Thymus (tissue), 11 donors: ENCODE data around the gene BCAM. TPM values are rescaled to one million over a fixed set of nuclear protein-coding genes. Genes with fewer than 3 reads are reported as not detected.

Experiments
- DNase-seq, 9 donors: peaks; one replicate each; pipeline ENCODE4 v3.0.0-alpha.2; 2013; ENCODE audit warnings: low spot score in 9 of 9, low read depth in 6 of 9, missing footprints in 1 of 9
- H3K27ac ChIP-seq, 2 donors: one replicate each; pipeline ENCODE4 v1.5.1; 2013; ENCODE audit warnings: control low read depth in 1 of 2, low read depth in 1 of 2, low read length in 1 of 2, mild to moderate bottlenecking in 1 of 2, moderate library complexity in 1 of 2
- H3K27me3 ChIP-seq, 2 donors: one replicate each; pipeline ENCODE4 v1.5.1; 2013; ENCODE audit warnings: low read length in 1 of 2; ENCODE audit not compliant: control insufficient read depth in 2 of 2, insufficient read depth in 1 of 2
- H3K36me3 ChIP-seq, 2 donors: one replicate each; pipeline ENCODE4 v1.5.1; 2013; ENCODE audit warnings: low read length in 1 of 2, mild to moderate bottlenecking in 1 of 2, moderate library complexity in 1 of 2; ENCODE audit not compliant: control insufficient read depth in 2 of 2, insufficient read depth in 2 of 2
- H3K4me1 ChIP-seq, 2 donors: one replicate each; pipeline ENCODE4 v1.5.1; 2013; ENCODE audit warnings: low read length in 2 of 2; ENCODE audit not compliant: control insufficient read depth in 2 of 2, insufficient read depth in 2 of 2
- H3K4me3 ChIP-seq, 2 donors: one replicate each; pipeline ENCODE4 v1.5.1; 2013; ENCODE audit warnings: low read length in 2 of 2, control low read depth in 1 of 2, mild to moderate bottlenecking in 1 of 2
- H3K9me3 ChIP-seq, 2 donors: one replicate each; pipeline ENCODE4 v1.5.1; 2013; ENCODE audit warnings: low read length in 1 of 2, mild to moderate bottlenecking in 1 of 2; ENCODE audit not compliant: control insufficient read depth in 2 of 2, insufficient read depth in 1 of 2
- WGBS: extraction: QIAGEN DNeasy Blood & Tissue Kit; methylation state at CpG from one replicate; pipeline ENCODE4 v1.1.7; 2013; 5-methylcytosine and 5-hydroxymethylcytosine counted together
- polyA plus RNA-seq: library from polyadenylated mRNA; stranded (reverse); fragments of 200-250 nt; gene quantifications from one replicate; pipeline ENCODE4 v1.2.3, GENCODE V29; 2013
- total RNA-seq: library from RNA; stranded (reverse); fragments of 120-200 nt; gene quantifications from one replicate; pipeline ENCODE4 v1.2.4, GENCODE V29; 2013
- donor health status: healthy.

The BCAM gene
- total and polyA plus RNA-seq, 2 donors = 11.2 to 48.7 TPM

DNA sequence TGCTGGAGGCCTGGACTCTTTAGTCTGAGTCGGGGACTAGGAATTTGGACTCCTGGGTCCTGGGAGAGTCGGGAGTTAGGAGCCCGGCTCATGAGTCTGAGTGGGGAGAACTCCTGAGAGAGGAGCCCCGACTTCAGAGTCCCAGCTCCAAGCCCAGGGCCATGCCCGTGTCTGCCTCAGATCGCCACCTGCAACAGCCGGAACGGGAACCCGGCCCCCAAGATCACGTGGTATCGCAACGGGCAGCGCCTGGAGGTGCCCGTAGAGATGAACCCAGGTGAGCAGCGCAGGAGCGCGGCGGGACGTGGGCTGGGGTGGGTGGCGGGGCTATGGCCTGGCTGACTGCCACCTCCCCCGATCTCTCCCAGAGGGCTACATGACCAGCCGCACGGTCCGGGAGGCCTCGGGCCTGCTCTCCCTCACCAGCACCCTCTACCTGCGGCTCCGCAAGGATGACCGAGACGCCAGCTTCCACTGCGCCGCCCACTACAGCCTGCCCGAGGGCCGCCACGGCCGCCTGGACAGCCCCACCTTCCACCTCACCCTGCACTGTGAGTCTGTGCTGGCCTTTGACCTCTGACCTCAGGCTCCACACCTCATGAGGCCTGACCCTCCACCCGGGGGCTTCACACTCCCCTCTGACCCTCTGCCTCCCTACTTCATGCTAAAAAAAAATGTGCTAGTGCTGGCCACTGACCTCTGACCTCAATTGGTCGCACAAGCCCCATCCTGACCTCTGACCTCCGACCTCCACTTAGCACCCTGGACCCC is 4.4 kb downstream of the BCAM start:
- H3K4me1 ChIP-seq = peaks cover 0 to 10% of the 10 kb centered on the region in 2 donors
- H3K9me3 ChIP-seq = no peaks in the 10 kb centered on the region
- peaks cover 0 to 20% of the 10 kb centered on the region in 2 donors for H3K27me3 ChIP-seq
- no peak for DNase-seq
- H3K27ac ChIP-seq = no peak overlapping the region
- no peaks in the 10 kb centered on the region for H3K36me3 ChIP-seq
- no peak overlapping the region for H3K4me3 ChIP-seq
- 96% methylated on average over 38 of the region's 38 CpGs for whole genome bisulfite sequencing

DNA sequence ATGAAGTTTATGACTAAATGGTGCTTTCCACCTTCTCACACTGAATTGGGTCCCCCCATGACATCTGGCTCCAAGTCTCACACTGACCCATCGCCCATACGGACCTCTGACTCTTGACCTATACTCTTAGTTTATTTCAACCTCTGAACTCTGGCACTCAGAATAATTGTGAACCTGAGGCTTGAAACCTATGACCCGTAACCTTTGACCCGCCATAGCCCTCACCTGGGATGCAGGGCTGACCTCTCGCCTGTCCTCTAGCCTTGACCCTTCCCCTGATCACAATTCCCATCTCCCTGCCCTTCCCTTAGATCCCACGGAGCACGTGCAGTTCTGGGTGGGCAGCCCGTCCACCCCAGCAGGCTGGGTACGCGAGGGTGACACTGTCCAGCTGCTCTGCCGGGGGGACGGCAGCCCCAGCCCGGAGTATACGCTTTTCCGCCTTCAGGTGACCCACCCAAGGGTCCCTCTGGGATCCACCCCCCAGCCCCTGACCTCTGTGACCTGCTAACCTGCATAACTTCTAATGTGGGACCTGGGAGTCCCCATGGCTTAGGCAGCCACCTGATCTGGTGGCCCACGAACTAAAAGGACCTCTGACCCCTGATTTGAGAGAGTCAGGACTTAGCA is 5.1 kb downstream of the BCAM start:
- H3K9me3 ChIP-seq = no peaks in the 10 kb centered on the region
- no peak overlapping the region for H3K4me3 ChIP-seq
- peaks cover 0 to 13% of the 10 kb centered on the region in 2 donors for H3K27me3 ChIP-seq
- peaks cover 0 to 7% of the 10 kb centered on the region in 2 donors for H3K4me1 ChIP-seq
- H3K36me3 ChIP-seq = no peaks in the 10 kb centered on the region
- DNase-seq = no peak
- no peak overlapping the region for H3K27ac ChIP-seq
- 95% methylated on average over 16 of the region's 16 CpGs for WGBS

DNA sequence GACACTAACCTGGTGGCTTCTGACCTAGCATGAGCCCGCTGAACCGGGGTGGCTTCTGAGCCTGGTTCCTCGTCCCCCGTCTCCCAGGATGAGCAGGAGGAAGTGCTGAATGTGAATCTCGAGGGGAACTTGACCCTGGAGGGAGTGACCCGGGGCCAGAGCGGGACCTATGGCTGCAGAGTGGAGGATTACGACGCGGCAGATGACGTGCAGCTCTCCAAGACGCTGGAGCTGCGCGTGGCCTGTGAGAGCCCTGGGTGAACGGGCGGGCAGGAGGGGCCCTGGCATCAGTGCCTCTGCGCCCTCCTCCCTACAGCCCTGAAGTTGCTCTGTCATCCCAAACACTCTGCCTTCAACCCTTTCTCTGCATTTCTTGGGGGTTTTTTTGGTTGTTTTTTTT is 5.6 kb downstream of the BCAM start:
- H3K36me3 ChIP-seq = no peaks in the 10 kb centered on the region

DNA sequence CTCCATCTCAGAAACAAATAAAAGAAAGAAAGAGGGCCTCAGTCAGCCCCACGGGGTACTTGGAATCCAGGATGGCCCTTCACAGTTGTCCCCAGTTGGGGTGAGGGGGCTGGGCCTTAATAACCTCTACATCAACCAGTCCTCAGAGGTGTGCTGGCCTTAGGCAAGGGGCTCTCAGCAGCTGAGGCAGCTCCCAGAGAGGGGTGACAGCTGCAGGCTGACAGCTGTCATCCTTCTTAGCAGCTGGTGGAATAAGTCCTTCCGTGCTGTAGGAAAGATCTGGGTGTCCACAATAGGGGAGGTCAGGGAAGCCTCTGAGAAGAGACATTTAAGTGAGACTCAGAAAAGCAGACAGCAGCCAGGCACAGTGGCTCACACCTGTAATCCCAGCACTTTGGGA is 7.4 kb downstream of the BCAM start:
- WGBS = 92% methylated on average over 2 of the region's 2 CpGs
- no peaks in the 10 kb centered on the region for H3K4me1 ChIP-seq
- H3K4me3 ChIP-seq = no peak overlapping the region
- no peaks in the 10 kb centered on the region for H3K27me3 ChIP-seq
- no peaks in the 10 kb centered on the region for H3K36me3 ChIP-seq
- H3K27ac ChIP-seq = no peak overlapping the region
- no peaks in the 10 kb centered on the region for H3K9me3 ChIP-seq
- DNase-seq = no peak

More for the DNA sequence above, 5.6 kb downstream of the BCAM start:
- 97% methylated on average over 17 of the region's 17 CpGs for WGBS
- no peak overlapping the region for H3K27ac ChIP-seq
- H3K4me3 ChIP-seq = no peak overlapping the region
- H3K9me3 ChIP-seq = no peaks in the 10 kb centered on the region
- DNase-seq = no peak
- H3K27me3 ChIP-seq = peaks cover 0 to 7% of the 10 kb centered on the region in 2 donors
- H3K4me1 ChIP-seq = peaks cover 0 to 1% of the 10 kb centered on the region in 2 donors

DNA sequence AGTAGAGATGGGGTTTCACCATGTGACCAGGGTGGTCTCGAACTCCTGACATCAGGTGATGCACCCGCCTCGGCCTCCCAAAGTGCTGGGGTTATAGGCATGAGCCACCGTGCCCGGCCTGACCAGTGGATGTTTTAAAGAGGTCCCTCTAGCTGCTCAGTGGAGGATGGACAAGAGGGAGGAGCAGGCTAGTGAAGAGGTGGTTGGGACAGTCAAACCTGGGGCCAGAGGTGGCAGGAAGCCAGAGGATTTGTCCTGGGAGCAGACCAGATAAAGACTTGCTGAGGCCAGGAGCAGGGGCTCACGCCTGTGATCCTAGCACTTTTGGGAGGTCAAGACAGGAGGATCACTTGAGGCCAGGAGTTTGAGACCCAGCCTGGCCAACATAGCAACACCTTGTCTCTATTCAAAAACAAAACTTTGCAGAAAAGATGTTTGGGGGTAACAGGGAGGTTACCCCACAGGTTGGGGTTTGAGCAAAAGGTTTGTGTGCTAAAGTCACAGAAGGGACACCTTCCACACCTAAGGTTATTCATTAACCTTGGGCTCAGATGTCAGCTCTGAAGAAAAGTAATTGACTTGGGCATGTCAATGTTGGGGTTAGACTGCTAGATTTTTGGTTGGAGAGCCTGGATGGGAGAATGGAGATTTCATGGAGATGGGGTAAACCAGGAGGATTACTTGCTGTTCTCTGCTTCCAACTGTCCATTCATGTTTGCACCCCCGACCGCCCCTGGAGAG is 9.0 kb downstream of the BCAM start:
- 93% methylated on average over 8 of the region's 8 CpGs for WGBS
- Histone ChIP-seq H3K4me1 (no peaks in the 10 kb centered on the region), H3K4me3 (no peak overlapping the region), H3K9me3 (no peaks in the 10 kb centered on the region), H3K27me3 (no peaks in the 10 kb centered on the region), H3K36me3 (no peaks in the 10 kb centered on the region), H3K27ac (no peak overlapping the region)
- DNase-seq = no peak

DNA sequence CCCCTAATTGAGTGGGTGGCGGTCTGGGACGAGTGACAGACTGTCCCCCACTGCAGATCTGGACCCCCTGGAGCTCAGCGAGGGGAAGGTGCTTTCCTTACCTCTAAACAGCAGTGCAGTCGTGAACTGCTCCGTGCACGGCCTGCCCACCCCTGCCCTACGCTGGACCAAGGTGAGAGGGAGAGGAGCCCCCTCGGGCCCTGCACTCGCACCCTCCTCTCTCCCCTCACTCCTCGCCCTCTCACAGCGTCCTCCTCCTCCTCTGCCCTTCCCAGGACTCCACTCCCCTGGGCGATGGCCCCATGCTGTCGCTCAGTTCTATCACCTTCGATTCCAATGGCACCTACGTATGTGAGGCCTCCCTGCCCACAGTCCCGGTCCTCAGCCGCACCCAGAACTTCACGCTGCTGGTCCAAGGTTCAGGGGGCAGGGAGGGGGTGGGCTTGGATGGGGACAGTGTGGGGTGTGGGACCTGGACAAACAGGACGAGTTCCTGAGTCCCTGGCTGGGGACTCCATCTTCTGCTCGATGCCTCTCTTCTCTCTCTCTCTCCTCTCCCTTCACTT is 9.6 kb downstream of the BCAM start:
- 93% methylated on average over 20 of the region's 20 CpGs for WGBS
- H3K27ac ChIP-seq = no peak overlapping the region
- no peaks in the 10 kb centered on the region for H3K36me3 ChIP-seq
- H3K9me3 ChIP-seq = no peaks in the 10 kb centered on the region
- no peaks in the 10 kb centered on the region for H3K27me3 ChIP-seq
- DNase-seq = no peak
- no peak overlapping the region for H3K4me3 ChIP-seq
- no peaks in the 10 kb centered on the region for H3K4me1 ChIP-seq

DNA sequence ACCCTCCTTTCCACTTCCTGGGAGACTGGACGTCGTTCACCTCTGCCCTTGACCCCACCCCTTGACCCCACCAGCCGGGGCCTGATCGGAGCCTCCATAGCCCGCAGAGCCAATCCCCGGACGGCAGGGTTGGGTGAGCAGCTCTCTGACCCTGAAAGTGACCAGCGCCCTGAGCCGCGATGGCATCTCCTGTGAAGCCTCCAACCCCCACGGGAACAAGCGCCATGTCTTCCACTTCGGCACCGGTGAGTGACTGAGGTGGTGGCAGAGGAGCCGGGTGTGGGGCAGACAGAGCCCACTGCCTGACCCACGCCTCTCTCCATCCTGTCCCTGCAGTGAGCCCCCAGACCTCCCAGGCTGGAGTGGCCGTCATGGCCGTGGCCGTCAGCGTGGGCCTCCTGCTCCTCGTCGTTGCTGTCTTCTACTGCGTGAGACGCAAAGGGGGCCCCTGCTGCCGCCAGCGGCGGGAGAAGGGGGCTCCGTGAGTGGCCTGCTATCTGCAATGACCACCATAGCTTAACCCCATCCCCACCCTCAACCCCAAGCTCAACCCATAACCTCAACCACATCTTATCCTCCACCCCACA is 10.4 kb downstream of the BCAM start:
- Histone ChIP-seq H3K9me3 (no peaks in the 10 kb centered on the region), H3K27me3 (no peaks in the 10 kb centered on the region), H3K4me3 (no peak overlapping the region), H3K4me1 (no peaks in the 10 kb centered on the region), H3K27ac (no peak overlapping the region), H3K36me3 (no peaks in the 10 kb centered on the region)
- DNase-seq = no peak
- 96% methylated on average over 28 of the region's 28 CpGs for WGBS

DNA sequence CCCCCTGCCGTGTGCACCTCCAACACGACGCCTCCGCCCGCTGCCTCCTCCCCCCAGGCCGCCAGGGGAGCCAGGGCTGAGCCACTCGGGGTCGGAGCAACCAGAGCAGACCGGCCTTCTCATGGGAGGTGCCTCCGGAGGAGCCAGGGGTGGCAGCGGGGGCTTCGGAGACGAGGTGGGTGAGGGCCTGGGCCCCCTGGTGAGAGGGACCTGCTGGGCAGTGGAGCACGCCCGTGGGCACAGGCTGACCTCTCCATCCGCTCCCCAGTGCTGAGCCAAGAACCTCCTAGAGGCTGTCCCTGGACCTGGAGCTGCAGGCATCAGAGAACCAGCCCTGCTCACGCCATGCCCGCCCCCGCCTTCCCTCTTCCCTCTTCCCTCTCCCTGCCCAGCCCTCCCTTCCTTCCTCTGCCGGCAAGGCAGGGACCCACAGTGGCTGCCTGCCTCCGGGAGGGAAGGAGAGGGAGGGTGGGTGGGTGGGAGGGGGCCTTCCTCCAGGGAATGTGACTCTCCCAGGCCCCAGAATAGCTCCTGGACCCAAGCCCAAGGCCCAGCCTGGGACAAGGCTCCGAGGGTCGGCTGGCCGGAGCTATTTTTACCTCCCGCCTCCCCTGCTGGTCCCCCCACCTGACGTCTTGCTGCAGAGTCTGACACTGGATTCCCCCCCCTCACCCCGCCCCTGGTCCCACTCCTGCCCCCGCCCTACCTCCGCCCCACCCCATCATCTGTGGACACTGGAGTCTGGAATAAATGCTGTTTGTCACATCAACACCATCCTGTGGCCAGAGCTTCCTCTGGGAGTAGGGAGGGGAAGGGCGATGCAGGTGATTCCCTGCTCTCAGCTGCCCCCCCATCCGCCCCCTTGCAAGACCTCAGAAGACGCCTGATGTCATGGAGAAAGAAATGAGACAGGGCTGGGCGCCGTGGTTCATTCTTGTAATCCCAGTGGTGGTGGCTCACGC is 12.0 kb downstream of the BCAM start:
- 87% methylated on average over 34 of the region's 35 CpGs for WGBS
- Histone ChIP-seq H3K9me3 (no peaks in the 10 kb centered on the region), H3K4me3 (no peak overlapping the region), H3K27ac (no peak overlapping the region), H3K36me3 (no peaks in the 10 kb centered on the region), H3K27me3 (no peaks in the 10 kb centered on the region), H3K4me1 (no peaks in the 10 kb centered on the region)
- no peak for DNase-seq
